Amniotic stem cell (primary cell): Measurements from ENCODE around the gene CLDN17.

ENCODE experiments used
- DNase-seq: peaks from one replicate; lab custom pipeline; 2025; lab: John Stamatoyannopoulos, UW

CLDN17 gene

DNA sequence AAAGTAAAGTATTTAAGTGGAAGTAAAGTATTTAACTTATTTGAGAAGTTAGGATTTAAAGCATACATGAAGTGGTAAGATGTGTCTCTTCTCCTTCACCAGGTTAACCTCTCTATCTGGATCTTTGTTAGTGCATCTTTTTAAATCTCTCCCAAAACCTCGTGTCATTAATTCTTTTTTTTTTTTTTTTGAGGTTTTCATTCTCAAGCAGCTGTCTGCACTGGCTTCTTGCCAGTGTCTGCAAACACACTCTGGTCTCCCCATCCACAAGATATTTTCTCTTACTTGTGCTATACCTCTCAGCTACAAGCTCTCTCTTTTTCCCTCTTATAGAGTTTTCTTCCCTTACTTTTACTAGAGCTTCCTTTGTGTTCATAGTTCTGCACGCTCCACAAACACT is 49.0 kb downstream of the CLDN17 start:
- DNase-seq, result no peak

GRCh38 chr21:30116479-30116878 is 50.1 kb downstream of the CLDN17 start:
- DNase-seq, result no peak
